HAP-1 (cell line): ENCODE measurements around the gene GXYLT2.

ENCODE experiments used
- DNase-seq, 2 experiments: peaks; one replicate each; pipeline ENCODE4 v3.0.0-alpha.2; 2016 to 2020; ENCODE audit warnings: low spot score in 2 of 2
- H3K27me3 ChIP-seq: fragments of 250-450 bp; sonication (Bioruptor Pico); 2 replicates; pipeline ENCODE4 v1.5.1; 2020; ENCODE audit warnings: low read depth, mild to moderate bottlenecking, moderate library complexity
- H3K36me3 ChIP-seq: fragments of 250-450 bp; sonication (Bioruptor Pico); replicated peaks from 2 replicates; pipeline ENCODE4 v1.5.1; 2020; ENCODE audit warnings: mild to moderate bottlenecking
- H3K4me1 ChIP-seq: fragments of 250-450 bp; sonication (Bioruptor Pico); 2 replicates; pipeline ENCODE4 v1.5.1; 2020; ENCODE audit warnings: mild to moderate bottlenecking
- H3K4me3 ChIP-seq: fragments of 250-450 bp; sonication (Bioruptor Pico); 2 replicates; pipeline ENCODE4 v1.5.1; 2020; ENCODE audit warnings: mild to moderate bottlenecking, moderate library complexity
- H3K9me3 ChIP-seq: fragments of 250-450 bp; sonication (Bioruptor Pico); 2 replicates; pipeline ENCODE4 v1.5.1; 2020; ENCODE audit warnings: mild to moderate bottlenecking, moderate library complexity
- in situ Hi-C: fragments of 300-500 bp; cut with MboI; formaldehyde crosslinking; loops from 3 replicates; pipeline ENCODE4 v1.14.3; 2020; ENCODE audit warnings: low sequenced_read_pairs, inconsistent platforms, mixed read lengths

Gene GXYLT2

GRCh38 chr3:72887705-72888545 lies at the start of gene GXYLT2:
Gene GXYLT2 (plus strand): TSS chr3:72888046. CDS start chr3:72888234, 188 bp downstream.
- in situ Hi-C loops, result no loop called here
- Histone ChIP-seq H3K9me3 (no peaks in the 10 kb centered on the region), H3K4me1 (peaks cover 42% of the 10 kb centered on the region), H3K36me3 (no peaks in the 10 kb centered on the region), H3K4me3 (peak within 1 kb of the TSS; percentile 24), H3K27me3 (peaks cover 11% of the 10 kb centered on the region)
- DNase-seq, result peak; percentile 70 to 82

- DNase-seq, result peak; percentile 77 to 98
- no peaks in the 10 kb centered on the region for H3K9me3 ChIP-seq
- H3K4me1 ChIP-seq, result peaks cover 13% of the 10 kb centered on the region
- in situ Hi-C loops, result loop anchor here (25.0 kb wide), 1 partner anchor 1127 kb away; no protein-coding TSS in a partner anchor
- no peak overlapping the region for H3K4me3 ChIP-seq
- peaks cover 9% of the 10 kb centered on the region for H3K36me3 ChIP-seq
- H3K27me3 ChIP-seq, result no peaks in the 10 kb centered on the region
Observed at GRCh38 chr3:72839057-72839456, 48.8 kb upstream of the GXYLT2 start.

- no peak overlapping the region for H3K4me3 ChIP-seq
- H3K36me3 ChIP-seq, result peaks cover 9% of the 10 kb centered on the region
- 0 out of 2 replicates have a peak, but pooled peaks cover 2% of the 10 kb centered on the region for H3K27me3 ChIP-seq
- in situ Hi-C loops, result loop anchor here (25.0 kb wide), 1 partner anchor 1132 kb away; no protein-coding TSS in a partner anchor
- DNase-seq, result no peak
- peaks cover 21% of the 10 kb centered on the region for H3K4me1 ChIP-seq
- H3K9me3 ChIP-seq, result no peaks in the 10 kb centered on the region
Observed at GRCh38 chr3:72844436-72844993, 43.3 kb upstream of the GXYLT2 start.

GRCh38 chr3:72846166-72846565 lies 41.7 kb upstream of the GXYLT2 start:
- Histone ChIP-seq H3K4me1 (peaks cover 20% of the 10 kb centered on the region), H3K27me3 (0 out of 2 replicates have a peak, but pooled peaks cover 3% of the 10 kb centered on the region), H3K4me3 (no peak overlapping the region), H3K9me3 (no peaks in the 10 kb centered on the region), H3K36me3 (peaks cover 4% of the 10 kb centered on the region; the same call in 1 of the 2 replicates)
- in situ Hi-C loops, result loop anchor here (25.0 kb wide), 1 partner anchor 1134 kb away; no protein-coding TSS in a partner anchor
- no peak for DNase-seq

- no peaks in the 10 kb centered on the region for H3K36me3 ChIP-seq
- H3K4me1 ChIP-seq, result peaks cover 25% of the 10 kb centered on the region
- peak overlapping the region; percentile 84 for H3K4me3 ChIP-seq
- DNase-seq, result no peak
- in situ Hi-C loops, result loop anchor here (25.0 kb wide), 1 partner anchor 1135 kb away; no protein-coding TSS in a partner anchor
- H3K27me3 ChIP-seq, result 0 out of 2 replicates have a peak, but pooled peaks cover 3% of the 10 kb centered on the region
- H3K9me3 ChIP-seq, result no peaks in the 10 kb centered on the region
Observed at GRCh38 chr3:72847282-72847681, 40.6 kb upstream of the GXYLT2 start.

- Histone ChIP-seq H3K4me3 (peak within 1 kb of the TSS; percentile 84), H3K36me3 (no peaks in the 10 kb centered on the region), H3K9me3 (no peaks in the 10 kb centered on the region), H3K4me1 (peaks cover 25% of the 10 kb centered on the region), H3K27me3 (0 out of 2 replicates have a peak, but pooled peaks cover 3% of the 10 kb centered on the region)
- DNase-seq, result peak; percentile 81 to 98
- in situ Hi-C loops, result loop anchor here (25.0 kb wide), 1 partner anchor 1136 kb away; no protein-coding TSS in a partner anchor
Observed at GRCh38 chr3:72847751-72848702, 39.8 kb upstream of the GXYLT2 start, which contains the start of gene SHQ1. Gene SHQ1 (minus strand): TSS chr3:72848445. CDS start chr3:72848340, 105 bp downstream.

GRCh38 chr3:72848703-72849081 lies 39.2 kb upstream of the GXYLT2 start:
- Histone ChIP-seq H3K9me3 (no peaks in the 10 kb centered on the region), H3K27me3 (0 out of 2 replicates have a peak, but pooled peaks cover 3% of the 10 kb centered on the region), H3K36me3 (no peaks in the 10 kb centered on the region), H3K4me1 (peaks cover 25% of the 10 kb centered on the region), H3K4me3 (peak overlapping the region; percentile 84)
- in situ Hi-C loops, result loop anchor here (25.0 kb wide), 1 partner anchor 1136 kb away; no protein-coding TSS in a partner anchor
- no peak for DNase-seq

- DNase-seq, result no peak
- H3K4me1 ChIP-seq, result peaks cover 6% of the 10 kb centered on the region
- H3K27me3 ChIP-seq, result peaks cover 10% of the 10 kb centered on the region
- no peak overlapping the region for H3K4me3 ChIP-seq
- H3K9me3 ChIP-seq, result no peaks in the 10 kb centered on the region
- H3K36me3 ChIP-seq, result no peaks in the 10 kb centered on the region
- in situ Hi-C loops, result no loop called here
Observed at GRCh38 chr3:72855001-72855400, 32.8 kb upstream of the GXYLT2 start.

GRCh38 chr3:72860053-72860452 lies 27.8 kb upstream of the GXYLT2 start:
- Histone ChIP-seq H3K36me3 (no peaks in the 10 kb centered on the region), H3K9me3 (no peaks in the 10 kb centered on the region), H3K27me3 (peaks cover 3% of the 10 kb centered on the region), H3K4me3 (no peak overlapping the region), H3K4me1 (no peaks in the 10 kb centered on the region)
- in situ Hi-C loops, result no loop called here
- no peak for DNase-seq

- H3K36me3 ChIP-seq, result no peaks in the 10 kb centered on the region
- peaks cover 3% of the 10 kb centered on the region for H3K27me3 ChIP-seq
- no peaks in the 10 kb centered on the region for H3K4me1 ChIP-seq
- in situ Hi-C loops, result no loop called here
- no peak overlapping the region for H3K4me3 ChIP-seq
- no peak for DNase-seq
- no peaks in the 10 kb centered on the region for H3K9me3 ChIP-seq
Observed at GRCh38 chr3:72860846-72861245, 27.0 kb upstream of the GXYLT2 start.

- no peaks in the 10 kb centered on the region for H3K36me3 ChIP-seq
- H3K9me3 ChIP-seq, result no peaks in the 10 kb centered on the region
- peaks cover 3% of the 10 kb centered on the region for H3K27me3 ChIP-seq
Observed at GRCh38 chr3:72862314-72863090, 25.3 kb upstream of the GXYLT2 start.

GRCh38 chr3:72872183-72872582 lies 15.7 kb upstream of the GXYLT2 start:
- in situ Hi-C loops, result no loop called here
- H3K4me3 ChIP-seq, result no peak overlapping the region
- no peaks in the 10 kb centered on the region for H3K9me3 ChIP-seq
- H3K36me3 ChIP-seq, result no peaks in the 10 kb centered on the region
- DNase-seq, result no peak
- peaks cover 21% of the 10 kb centered on the region for H3K27me3 ChIP-seq
- H3K4me1 ChIP-seq, result no peaks in the 10 kb centered on the region; the same call in 1 of the 2 replicates

More at GRCh38 chr3:72862314-72863090, 25.3 kb upstream of the GXYLT2 start:
- Histone ChIP-seq H3K4me1 (no peaks in the 10 kb centered on the region), H3K4me3 (no peak overlapping the region)
- in situ Hi-C loops, result no loop called here
- no peak for DNase-seq
